Neuron (in vitro differentiated cells): Measurements from ENCODE around the gene AFAP1L1.

Experiments used
- H2AFZ ChIP-seq: one replicate; pipeline ENCODE4 v1.6.1; 2013; ENCODE audit warnings: low read depth, mild to moderate bottlenecking, inconsistent platforms, low read length, moderate library complexity
- H3K27me3 ChIP-seq: one replicate; pipeline ENCODE4 v1.6.1; 2013; ENCODE audit warnings: low read length; ENCODE audit not compliant: insufficient read depth
- H3K36me3 ChIP-seq: one replicate; pipeline ENCODE4 v1.6.1; 2013; ENCODE audit warnings: low read length; ENCODE audit not compliant: insufficient read depth
- H3K4me1 ChIP-seq: one replicate; pipeline ENCODE4 v1.6.1; 2013; ENCODE audit warnings: low read length; ENCODE audit not compliant: insufficient read depth
- H3K4me3 ChIP-seq: 2 replicates; pipeline ENCODE4 v1.5.1; 2013; ENCODE audit warnings: mild to moderate bottlenecking, low read length, moderate library complexity
- H3K9me3 ChIP-seq: one replicate; pipeline ENCODE4 v1.6.1; 2013; ENCODE audit warnings: low read length

The AFAP1L1 gene

DNA sequence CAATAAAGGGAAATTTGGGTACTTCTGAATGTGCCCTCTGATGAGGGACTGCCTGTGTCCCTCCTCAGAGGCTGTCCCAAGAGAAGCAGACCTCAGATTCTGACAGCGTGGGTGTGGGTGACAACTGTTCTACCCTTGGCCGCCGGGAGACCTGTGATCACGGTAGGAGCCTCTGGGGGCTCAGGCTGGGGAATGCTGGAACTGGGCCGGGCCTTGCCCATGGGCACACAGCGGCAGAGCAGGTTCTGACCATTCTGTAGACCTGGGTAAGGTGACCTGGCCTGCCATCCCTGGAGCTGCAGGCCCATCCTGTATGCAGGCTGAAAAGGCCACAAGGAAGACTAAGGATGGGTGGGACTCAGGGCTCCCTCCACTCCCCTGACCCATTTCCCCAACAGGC lies 44.1 kb downstream of the AFAP1L1 start:
- peaks cover 4% of the 10 kb centered on the region for H3K27me3 ChIP-seq
- no peaks in the 10 kb centered on the region for H3K4me1 ChIP-seq
- no peaks in the 10 kb centered on the region for H3K36me3 ChIP-seq
- no peak overlapping the region for H2AFZ ChIP-seq
- H3K4me3 ChIP-seq: no peak overlapping the region
- H3K9me3 ChIP-seq: no peaks in the 10 kb centered on the region

DNA sequence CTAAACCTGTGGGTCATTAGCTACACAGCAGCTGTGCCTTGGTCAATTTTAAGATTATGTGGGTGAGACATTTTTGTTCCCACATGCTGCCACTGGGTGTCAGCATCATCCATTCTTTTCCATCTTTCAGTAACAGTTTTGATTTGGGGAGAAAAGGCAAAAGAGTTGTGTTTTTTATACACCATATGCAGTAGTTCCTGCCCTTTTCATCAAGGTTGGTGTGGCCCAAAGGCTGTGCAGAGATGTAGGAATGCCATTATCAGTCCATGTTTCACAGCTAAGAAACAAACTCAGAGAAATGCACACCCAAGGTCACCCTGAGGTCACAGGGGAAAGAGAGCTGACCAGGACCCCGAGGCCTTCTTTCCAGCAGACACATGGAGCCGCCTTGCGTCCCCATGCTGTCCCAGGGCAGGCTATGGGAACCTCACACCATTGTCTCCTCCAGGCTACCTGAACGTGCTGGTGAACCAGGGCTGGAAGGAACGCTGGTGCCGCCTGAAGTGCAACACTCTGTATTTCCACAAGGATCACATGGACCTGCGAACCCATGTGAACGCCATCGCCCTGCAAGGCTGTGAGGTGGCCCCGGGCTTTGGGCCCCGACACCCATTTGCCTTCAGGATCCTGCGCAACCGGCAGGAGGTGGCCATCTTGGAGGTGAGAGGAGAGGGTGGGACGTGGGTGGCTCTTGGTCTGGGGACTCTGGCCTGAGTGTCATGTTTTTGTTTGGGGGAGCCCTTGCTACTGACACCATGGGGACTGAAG lies 45.8 kb downstream of the AFAP1L1 start:
- H3K27me3 ChIP-seq: peaks cover 4% of the 10 kb centered on the region
- H3K4me1 ChIP-seq: no peaks in the 10 kb centered on the region
- no peaks in the 10 kb centered on the region for H3K36me3 ChIP-seq
- H2AFZ ChIP-seq: no peak overlapping the region
- no peak overlapping the region for H3K4me3 ChIP-seq
- H3K9me3 ChIP-seq: no peaks in the 10 kb centered on the region

DNA sequence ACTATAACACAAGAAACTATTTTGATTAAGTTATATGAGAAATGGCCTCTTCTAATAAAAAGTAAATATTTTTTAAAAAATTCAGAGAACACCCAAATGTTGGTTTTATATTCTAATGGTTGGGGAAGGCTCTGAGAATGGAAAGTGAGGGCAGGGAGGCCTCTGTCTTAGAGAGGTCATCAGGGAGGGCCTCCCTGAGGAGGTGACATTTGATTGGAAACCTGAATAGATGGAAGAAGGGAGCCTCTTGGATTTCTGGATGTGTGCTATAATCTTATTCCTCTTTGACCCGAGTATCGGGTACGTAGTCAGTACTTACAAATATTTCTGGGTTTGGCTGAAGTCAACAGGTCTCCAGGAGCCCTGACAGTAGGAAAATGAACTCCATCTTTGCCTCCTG lies 47.5 kb downstream of the AFAP1L1 start:
- no peaks in the 10 kb centered on the region for H3K36me3 ChIP-seq
- H3K27me3 ChIP-seq: peaks cover under 1% of the 10 kb centered on the region
- no peaks in the 10 kb centered on the region for H3K4me1 ChIP-seq
- no peaks in the 10 kb centered on the region for H3K9me3 ChIP-seq
- no peak overlapping the region for H2AFZ ChIP-seq
- H3K4me3 ChIP-seq: no peak overlapping the region

DNA sequence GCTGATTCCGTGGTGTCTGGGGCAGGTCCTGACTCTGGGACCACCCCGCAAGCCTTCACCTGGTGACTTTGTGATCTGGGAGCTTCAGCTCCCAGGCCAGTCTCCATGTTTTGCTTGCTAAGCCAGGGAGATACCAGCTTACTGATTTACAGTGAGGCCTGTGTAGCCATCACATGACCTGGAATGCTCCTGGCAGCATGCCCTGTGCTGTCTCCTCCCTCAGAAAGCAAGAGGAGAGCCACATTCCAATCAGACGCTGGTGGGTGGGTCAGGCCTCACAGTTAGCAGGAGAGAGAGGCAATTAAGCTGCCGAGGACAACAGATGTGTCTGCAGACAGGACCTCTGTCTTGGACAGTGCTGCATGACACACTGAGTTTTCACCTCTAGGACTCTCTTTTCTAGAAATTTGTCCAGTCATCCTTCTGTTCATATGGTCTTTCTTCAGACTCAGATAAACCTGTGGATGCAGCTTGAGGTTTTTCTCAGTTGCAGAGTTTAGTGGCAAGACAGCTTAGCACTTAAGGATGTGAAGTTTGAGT lies 49.2 kb downstream of the AFAP1L1 start:
- H3K27me3 ChIP-seq: no peaks in the 10 kb centered on the region

DNA sequence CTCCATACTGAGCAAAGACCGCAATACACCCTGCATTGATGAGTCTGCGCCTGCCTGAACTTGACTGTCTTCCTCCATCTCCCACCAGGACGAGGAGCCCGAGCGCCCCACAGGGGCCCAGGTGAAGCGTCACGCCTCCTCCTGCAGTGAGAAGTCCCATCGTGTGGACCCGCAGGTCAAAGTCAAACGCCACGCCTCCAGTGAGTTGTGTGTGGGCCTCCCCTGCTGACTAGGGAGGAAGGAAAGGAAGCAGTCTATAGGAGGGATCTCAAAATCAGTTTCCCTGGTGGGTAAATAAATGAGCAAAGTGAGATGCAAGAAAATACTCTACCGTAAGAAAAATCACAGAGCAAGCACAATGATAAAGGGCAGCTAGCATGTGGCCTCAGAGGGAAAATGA lies 50.9 kb downstream of the AFAP1L1 start:
- Histone ChIP-seq H3K4me1 (no peaks in the 10 kb centered on the region), H3K9me3 (no peaks in the 10 kb centered on the region), H2AFZ (no peak overlapping the region), H3K4me3 (no peak overlapping the region), H3K36me3 (no peaks in the 10 kb centered on the region), H3K27me3 (no peaks in the 10 kb centered on the region)

More for the DNA sequence above, 49.2 kb downstream of the AFAP1L1 start:
- Histone ChIP-seq H3K4me3 (no peak overlapping the region), H3K36me3 (no peaks in the 10 kb centered on the region), H2AFZ (no peak overlapping the region), H3K4me1 (no peaks in the 10 kb centered on the region), H3K9me3 (no peaks in the 10 kb centered on the region)

DNA sequence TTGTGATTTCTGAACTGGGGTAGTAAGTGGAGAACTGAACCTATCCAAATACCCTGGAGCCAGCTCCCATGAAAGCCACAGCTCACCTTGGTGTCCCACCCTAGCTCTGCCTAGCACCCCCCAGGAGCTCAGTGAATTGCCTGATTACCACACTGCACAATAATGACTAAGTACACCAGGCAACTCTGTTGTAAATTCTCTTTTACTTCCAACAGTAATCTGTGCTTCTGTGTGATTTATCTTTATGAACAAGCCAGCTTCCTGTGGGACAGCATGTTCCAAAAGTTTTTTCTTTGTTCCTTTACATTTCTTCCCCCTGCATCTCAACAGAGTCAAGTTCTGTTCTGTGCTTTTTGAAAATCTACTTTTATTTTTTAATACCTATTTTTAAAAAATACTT lies 51.6 kb downstream of the AFAP1L1 start:
- no peaks in the 10 kb centered on the region for H3K9me3 ChIP-seq
- no peaks in the 10 kb centered on the region for H3K36me3 ChIP-seq
- no peaks in the 10 kb centered on the region for H3K4me1 ChIP-seq
- H3K27me3 ChIP-seq: no peaks in the 10 kb centered on the region
- no peak overlapping the region for H3K4me3 ChIP-seq
- no peak overlapping the region for H2AFZ ChIP-seq

DNA sequence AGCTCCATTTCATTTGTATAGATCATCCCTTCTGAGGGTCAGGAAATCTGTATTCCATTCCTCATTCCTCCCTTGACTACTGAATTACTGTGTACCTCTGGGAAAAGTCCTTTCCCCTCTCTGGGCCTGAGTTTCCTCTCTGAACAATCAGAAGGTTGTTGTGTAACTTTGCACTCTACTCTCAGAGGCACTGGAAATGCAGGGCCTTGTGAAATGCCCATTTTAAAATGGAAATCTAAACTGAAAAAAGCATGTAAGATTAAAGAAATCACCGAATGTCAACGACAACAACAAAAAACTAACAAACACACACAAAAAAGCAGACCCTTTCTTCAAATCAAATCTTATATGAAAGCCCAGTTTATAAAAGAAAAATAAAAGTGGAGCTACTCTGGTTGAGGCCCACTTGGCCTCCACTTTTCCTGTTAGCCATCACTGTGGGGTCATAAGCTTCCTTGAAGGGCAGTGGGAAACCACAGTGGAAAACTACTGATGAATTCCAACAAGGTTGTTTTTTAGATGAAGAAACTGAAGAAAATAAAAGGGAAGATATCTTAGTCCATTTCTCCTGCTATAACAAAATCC lies 52.1 kb downstream of the AFAP1L1 start:
- H3K9me3 ChIP-seq: no peaks in the 10 kb centered on the region
- no peak overlapping the region for H2AFZ ChIP-seq
- H3K36me3 ChIP-seq: no peaks in the 10 kb centered on the region
- no peak overlapping the region for H3K4me3 ChIP-seq
- H3K27me3 ChIP-seq: no peaks in the 10 kb centered on the region
- no peaks in the 10 kb centered on the region for H3K4me1 ChIP-seq

DNA sequence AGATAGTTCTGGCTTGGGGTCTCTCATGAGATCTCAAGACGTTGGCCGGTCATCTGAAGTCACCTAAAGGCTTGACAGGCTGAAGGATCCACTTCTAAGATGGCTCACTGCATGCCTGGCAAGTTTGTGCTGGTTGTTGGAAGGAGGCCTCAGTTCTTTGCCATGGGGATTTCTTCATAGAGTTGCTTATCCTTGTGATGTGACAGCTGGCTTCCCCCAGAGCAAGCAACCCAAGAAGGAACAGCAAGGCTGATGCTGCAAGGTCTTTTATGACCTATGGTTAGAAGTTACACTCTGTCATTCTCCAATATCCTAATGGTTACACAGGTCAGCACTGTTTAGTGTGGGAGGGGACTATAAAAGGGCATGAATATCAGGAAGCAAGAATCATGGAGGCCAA lies 53.0 kb downstream of the AFAP1L1 start:
- Histone ChIP-seq H2AFZ (no peak overlapping the region), H3K4me3 (no peak overlapping the region), H3K27me3 (no peaks in the 10 kb centered on the region), H3K36me3 (no peaks in the 10 kb centered on the region), H3K4me1 (no peaks in the 10 kb centered on the region), H3K9me3 (no peaks in the 10 kb centered on the region)

DNA sequence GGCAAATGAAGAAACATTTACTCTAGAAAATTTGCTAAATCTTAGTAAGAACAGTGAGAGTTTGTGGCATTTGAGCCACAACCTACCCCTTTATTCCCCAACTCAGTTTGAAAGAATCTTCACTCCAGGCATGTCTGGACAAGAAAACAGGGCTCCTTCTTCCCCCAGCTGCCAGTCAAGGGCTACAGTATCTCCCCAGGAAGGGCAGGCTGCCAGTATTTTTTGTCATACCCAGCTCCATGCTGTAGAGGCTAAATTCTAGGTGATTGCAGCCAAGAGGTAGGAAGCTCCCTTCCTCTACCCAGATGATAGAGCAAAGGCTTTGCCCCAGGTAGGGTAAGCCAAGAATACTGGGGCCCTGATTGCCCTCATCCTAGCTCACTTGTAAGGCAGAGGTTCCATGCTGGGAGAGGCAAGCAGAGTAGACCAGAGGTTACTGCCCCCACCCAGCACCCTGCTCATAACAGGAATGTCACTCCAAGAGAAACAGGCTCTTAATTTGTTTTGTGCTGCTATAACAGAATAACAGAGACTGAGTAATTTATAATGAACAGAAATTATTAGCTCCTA lies 53.6 kb downstream of the AFAP1L1 start:
- H2AFZ ChIP-seq: no peak overlapping the region
- no peak overlapping the region for H3K4me3 ChIP-seq
- no peaks in the 10 kb centered on the region for H3K4me1 ChIP-seq
- H3K36me3 ChIP-seq: no peaks in the 10 kb centered on the region
- H3K9me3 ChIP-seq: no peaks in the 10 kb centered on the region
- H3K27me3 ChIP-seq: no peaks in the 10 kb centered on the region

DNA sequence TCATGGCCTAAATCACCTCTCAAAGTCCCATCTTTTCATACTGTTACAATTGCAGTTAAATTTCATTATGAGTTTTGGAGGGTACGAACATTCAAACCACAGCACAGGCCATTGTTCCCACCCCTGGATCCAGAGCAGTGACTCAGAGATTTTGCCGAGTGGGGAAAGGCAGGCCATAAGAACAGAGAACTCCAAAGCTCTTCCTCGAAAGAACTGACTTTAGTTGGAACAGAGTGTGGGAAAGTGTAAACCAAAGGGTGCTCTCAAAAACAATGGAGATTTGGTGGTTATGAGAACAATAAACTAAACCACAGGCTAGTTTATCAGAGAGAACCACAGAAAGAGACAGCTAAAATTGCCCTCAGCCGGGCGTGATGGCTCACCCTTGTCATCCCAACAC lies 54.2 kb downstream of the AFAP1L1 start:
- H3K9me3 ChIP-seq: no peaks in the 10 kb centered on the region
- no peaks in the 10 kb centered on the region for H3K36me3 ChIP-seq
- no peak overlapping the region for H2AFZ ChIP-seq
- no peaks in the 10 kb centered on the region for H3K27me3 ChIP-seq
- H3K4me3 ChIP-seq: no peak overlapping the region
- H3K4me1 ChIP-seq: no peaks in the 10 kb centered on the region

DNA sequence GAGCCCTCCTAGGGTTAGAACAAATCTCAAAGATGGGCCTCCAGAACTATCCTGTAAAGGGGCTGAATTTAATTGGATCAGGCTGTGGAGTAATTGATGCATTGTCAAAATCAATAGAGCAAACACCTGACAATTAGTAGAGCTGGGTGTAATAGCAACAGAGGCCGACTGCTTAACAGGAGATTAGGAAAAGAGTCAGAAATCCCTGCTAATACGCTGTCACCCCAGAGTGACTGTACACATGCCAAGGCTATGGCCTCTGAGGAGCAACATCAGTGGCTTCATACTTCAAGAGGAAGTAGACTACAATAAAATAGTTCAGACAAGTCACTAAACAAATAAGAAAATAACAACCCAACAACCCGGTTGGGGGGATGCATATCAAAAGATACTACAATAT lies 55.0 kb downstream of the AFAP1L1 start:
- Histone ChIP-seq H3K4me1 (no peaks in the 10 kb centered on the region), H3K27me3 (no peaks in the 10 kb centered on the region), H2AFZ (no peak overlapping the region), H3K4me3 (no peak overlapping the region), H3K36me3 (no peaks in the 10 kb centered on the region), H3K9me3 (no peaks in the 10 kb centered on the region)

DNA sequence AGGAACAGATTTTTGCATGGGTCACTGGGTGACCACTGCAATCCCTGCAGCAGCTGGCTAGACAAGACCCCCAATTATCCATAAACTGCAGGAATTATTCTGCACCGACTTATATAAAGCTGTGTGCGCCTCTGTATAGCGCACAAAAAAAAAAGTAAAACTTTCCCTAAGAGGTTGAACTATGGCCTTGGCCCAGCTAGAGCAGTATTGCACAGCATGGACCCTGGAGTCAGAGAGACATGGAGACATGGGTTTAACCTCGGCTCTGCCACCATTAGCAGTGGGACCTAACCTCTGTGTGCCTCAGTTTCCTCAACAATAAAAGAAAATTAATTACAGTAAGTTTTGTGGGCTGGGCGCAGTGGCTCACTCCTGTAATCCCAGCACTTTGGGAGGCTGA lies 56.5 kb downstream of the AFAP1L1 start:
- Histone ChIP-seq H3K4me1 (no peaks in the 10 kb centered on the region), H3K4me3 (no peak overlapping the region), H3K36me3 (no peaks in the 10 kb centered on the region), H3K27me3 (no peaks in the 10 kb centered on the region), H2AFZ (no peak overlapping the region), H3K9me3 (no peaks in the 10 kb centered on the region)

DNA sequence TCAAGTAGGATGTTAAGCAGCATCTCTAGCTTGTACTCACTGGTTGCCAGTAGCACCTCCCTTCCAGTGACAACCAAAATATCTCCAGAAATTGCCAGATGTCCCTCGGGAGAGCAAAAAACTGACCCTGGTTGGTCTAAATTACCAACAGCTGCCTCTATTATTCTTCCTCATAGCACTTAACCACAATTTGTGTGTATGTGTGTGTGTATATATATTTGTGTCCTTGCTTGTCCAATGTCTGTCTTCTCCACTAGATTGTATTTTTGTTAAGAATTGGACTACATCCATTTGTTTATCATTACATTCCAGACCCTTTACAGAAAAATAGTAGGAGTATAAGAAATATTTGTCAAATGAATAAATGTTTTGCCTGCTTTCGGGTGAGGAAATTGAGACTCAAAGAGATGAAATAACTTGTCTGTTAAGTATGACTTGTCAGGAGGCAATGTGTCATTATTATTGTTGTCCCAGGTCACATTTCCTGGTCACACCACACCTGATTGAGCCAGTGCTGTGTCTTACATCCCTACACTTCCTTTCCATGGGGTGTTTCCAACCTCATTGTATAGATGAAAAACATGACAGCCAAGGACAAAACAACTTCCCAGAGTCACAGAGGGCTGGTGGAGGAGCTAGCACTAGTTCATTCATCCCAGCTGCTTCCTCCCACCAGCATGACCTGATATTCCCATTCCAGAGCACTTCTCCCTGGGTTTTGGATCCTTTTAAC lies 62.2 kb downstream of the AFAP1L1 start:
- Histone ChIP-seq H3K27me3 (no peaks in the 10 kb centered on the region), H3K4me3 (no peak overlapping the region), H2AFZ (no peak overlapping the region), H3K9me3 (no peaks in the 10 kb centered on the region), H3K4me1 (no peaks in the 10 kb centered on the region), H3K36me3 (no peaks in the 10 kb centered on the region)
